ENCODE data around the gene MAP2K7.
"Not testable (repeated sequence)": the region's sequence is repeated elsewhere in the genome, so short reads cannot be mapped to it uniquely, and the experiment has no call there.

Gene MAP2K7

DNA sequence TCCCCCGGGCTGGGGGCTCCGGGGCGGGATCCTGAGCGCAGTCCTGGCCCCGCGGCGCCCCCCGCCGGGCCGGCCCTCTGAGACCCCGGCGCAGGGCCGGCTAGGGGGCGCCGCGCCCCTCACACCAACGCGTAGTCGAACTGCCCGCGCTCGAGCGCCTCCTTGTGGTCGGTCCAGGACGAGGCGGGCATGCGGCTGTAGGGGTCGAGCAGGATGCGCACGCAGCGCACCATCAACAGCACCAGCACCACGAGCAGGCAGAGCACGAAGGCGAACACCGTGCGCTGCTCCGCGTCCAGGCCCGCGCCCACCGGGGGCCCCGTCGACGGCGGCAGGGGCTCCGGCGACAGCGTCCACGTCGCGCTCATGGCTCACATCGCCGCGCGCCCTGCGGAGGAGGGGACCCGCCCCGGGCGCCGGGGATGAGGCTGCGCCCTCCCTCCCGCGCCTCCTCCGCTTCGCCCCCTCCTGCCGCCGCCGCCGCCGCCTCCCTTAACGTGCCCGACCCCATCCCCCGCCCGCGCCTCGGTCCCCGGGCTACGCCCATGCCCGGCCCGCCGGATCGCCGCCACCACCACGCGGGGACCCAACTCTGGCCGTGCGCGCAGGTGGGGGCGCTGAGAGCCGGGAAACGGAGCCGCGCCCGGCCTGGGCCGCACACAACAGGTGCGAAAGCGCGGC, 21.6 kb downstream of the MAP2K7 start:
- H3K9ac ChIP-seq (ENCODE audit: low read length) = no peak overlapping the region
- DNase-seq (ENCODE audit: low read depth) = peak; percentile 89
- H3K4me1 ChIP-seq (ENCODE audit: control insufficient read depth, insufficient read depth, low read length) = peaks cover 36% of the 10 kb centered on the region
- peaks cover 14% of the 10 kb centered on the region for H3K36me3 ChIP-seq (ENCODE audit: control insufficient read depth, insufficient read depth, low read length, severe bottlenecking)
- H3K9me3 ChIP-seq (ENCODE audit: control insufficient read depth, low read length) = no peaks in the 10 kb centered on the region
- H3K4me3 ChIP-seq (ENCODE audit: low read length) = peak overlapping the region; percentile 56
- no peaks in the 10 kb centered on the region for H3K27me3 ChIP-seq (replicated peaks; ENCODE audit: control insufficient read depth, insufficient read depth, low read length)

DNA sequence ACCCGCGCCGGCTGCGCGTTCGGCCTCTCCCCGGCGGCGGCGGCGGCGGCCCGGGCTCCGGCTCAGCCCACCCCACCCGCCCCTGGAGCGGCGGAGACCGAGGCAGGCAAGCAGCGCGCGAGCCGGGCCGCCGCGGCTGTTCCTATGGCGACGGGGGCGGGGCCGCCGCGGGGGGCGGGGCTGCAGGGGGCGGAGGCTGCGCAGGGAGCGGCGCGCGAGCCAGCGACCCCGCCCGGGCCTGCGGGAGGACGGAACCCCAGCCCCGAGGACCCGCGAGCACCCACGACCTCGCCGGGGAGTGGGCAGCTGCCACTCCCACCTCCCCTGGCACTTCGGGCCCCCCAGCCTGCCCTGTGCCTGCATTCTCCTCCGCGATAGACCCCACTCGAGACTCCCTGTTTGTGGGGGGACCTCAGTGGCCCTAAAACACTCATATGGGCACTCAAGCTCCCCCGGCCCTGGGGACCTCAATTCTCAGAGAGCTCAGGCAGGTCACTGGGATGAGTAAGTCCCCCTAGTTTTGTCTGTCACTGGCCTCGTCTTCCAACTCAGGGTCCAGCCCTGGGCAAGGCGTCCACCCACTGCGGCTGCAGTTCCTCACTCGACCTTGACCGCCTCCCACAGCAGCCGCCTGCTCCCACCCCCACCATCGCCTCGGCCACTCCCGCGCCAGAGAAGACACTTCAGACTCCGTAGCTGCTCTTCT, 22.5 kb downstream of the MAP2K7 start, which contains the start of gene CTXN1:
Gene CTXN1 (minus strand): TSS at position 115 of the 706 bp plus-strand sequence. CDS start 597 bp downstream, outside the sequence.
- Histone ChIP-seq H3K4me3 (ENCODE audit: low read length) (peak within 1 kb of the TSS; percentile 78), H3K9ac (ENCODE audit: low read length) (peak within 1 kb of the TSS; percentile 83), H3K4me1 (ENCODE audit: control insufficient read depth, insufficient read depth, low read length) (peaks cover 36% of the 10 kb centered on the region), H3K36me3 (ENCODE audit: control insufficient read depth, insufficient read depth, low read length, severe bottlenecking) (peaks cover 23% of the 10 kb centered on the region), H3K27me3 (replicated peaks; ENCODE audit: control insufficient read depth, insufficient read depth, low read length) (no peaks in the 10 kb centered on the region), H3K9me3 (ENCODE audit: control insufficient read depth, low read length) (no peaks in the 10 kb centered on the region)
- peak; percentile 81 for DNase-seq (ENCODE audit: low read depth)

- Histone ChIP-seq H3K36me3 (ENCODE audit: control insufficient read depth, insufficient read depth, low read length, severe bottlenecking) (peaks cover 31% of the 10 kb centered on the region), H3K9me3 (ENCODE audit: control insufficient read depth, low read length) (no peaks in the 10 kb centered on the region), H3K4me3 (ENCODE audit: low read length) (peak overlapping the region; percentile 78), H3K9ac (ENCODE audit: low read length) (peak overlapping the region; percentile 83), H3K27me3 (replicated peaks; ENCODE audit: control insufficient read depth, insufficient read depth, low read length) (no peaks in the 10 kb centered on the region), H3K4me1 (ENCODE audit: control insufficient read depth, insufficient read depth, low read length) (peaks cover 29% of the 10 kb centered on the region)
- no peak for DNase-seq (ENCODE audit: low read depth)
Measured at GRCh38 chr19:7926727-7927604, 23.3 kb downstream of the MAP2K7 start.

DNA sequence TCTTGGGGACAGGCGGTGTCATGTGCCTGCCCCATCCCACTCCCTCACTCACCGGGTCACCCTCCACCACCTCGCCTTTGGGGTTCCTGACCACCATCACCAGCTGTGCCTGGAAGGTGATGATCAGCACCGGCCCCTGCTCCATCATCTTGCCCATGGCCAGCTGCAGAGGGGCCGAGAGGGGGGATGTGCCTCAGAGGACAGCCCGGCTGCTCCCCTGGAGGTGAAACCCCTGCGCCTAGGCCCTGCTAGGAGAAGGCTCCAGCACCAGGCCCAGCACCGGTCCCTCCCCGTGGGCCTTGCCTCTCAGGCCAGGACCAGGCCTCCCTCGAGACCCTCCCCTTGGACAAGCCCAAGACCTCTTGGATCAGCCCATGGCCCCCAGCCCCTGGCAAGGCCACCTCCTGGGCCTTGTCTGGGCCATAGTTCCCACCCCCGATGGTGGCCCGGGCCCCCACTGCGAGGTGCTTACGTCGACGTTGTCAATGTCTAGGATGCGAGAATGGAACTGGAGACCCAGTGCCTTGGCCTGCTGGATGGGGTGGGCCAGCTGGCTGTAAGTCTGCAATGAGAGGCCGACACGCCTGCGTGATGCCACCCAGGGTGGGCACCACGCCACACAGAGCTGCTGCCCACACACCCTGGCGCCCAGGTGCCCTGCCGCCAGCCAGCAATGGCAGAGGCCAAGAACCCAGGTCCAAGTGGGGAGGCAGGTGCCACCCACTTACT, 24.1 kb downstream of the MAP2K7 start:
- H3K36me3 ChIP-seq (ENCODE audit: control insufficient read depth, insufficient read depth, low read length, severe bottlenecking) = peaks cover 32% of the 10 kb centered on the region

GRCh38 chr19:7928334-7928706, 24.6 kb downstream of the MAP2K7 start:
- DNase-seq (ENCODE audit: low read depth) = no peak
- peak overlapping the region; percentile 85 for H3K9ac ChIP-seq (ENCODE audit: low read length)
- H3K27me3 ChIP-seq (replicated peaks; ENCODE audit: control insufficient read depth, insufficient read depth, low read length) = no peaks in the 10 kb centered on the region
- peak overlapping the region; percentile 66 for H3K4me3 ChIP-seq (ENCODE audit: low read length)
- H3K4me1 ChIP-seq (ENCODE audit: control insufficient read depth, insufficient read depth, low read length) = peaks cover 26% of the 10 kb centered on the region
- no peaks in the 10 kb centered on the region for H3K9me3 ChIP-seq (ENCODE audit: control insufficient read depth, low read length)
- peaks cover 33% of the 10 kb centered on the region for H3K36me3 ChIP-seq (ENCODE audit: control insufficient read depth, insufficient read depth, low read length, severe bottlenecking)

More for the DNA sequence above, 24.1 kb downstream of the MAP2K7 start:
- no peak for DNase-seq (ENCODE audit: low read depth)
- H3K27me3 ChIP-seq (replicated peaks; ENCODE audit: control insufficient read depth, insufficient read depth, low read length) = no peaks in the 10 kb centered on the region
- H3K9me3 ChIP-seq (ENCODE audit: control insufficient read depth, low read length) = no peaks in the 10 kb centered on the region
- peak overlapping the region; percentile 85 for H3K9ac ChIP-seq (ENCODE audit: low read length)
- peaks cover 26% of the 10 kb centered on the region for H3K4me1 ChIP-seq (ENCODE audit: control insufficient read depth, insufficient read depth, low read length)
- H3K4me3 ChIP-seq (ENCODE audit: low read length) = peak overlapping the region; percentile 66

DNA sequence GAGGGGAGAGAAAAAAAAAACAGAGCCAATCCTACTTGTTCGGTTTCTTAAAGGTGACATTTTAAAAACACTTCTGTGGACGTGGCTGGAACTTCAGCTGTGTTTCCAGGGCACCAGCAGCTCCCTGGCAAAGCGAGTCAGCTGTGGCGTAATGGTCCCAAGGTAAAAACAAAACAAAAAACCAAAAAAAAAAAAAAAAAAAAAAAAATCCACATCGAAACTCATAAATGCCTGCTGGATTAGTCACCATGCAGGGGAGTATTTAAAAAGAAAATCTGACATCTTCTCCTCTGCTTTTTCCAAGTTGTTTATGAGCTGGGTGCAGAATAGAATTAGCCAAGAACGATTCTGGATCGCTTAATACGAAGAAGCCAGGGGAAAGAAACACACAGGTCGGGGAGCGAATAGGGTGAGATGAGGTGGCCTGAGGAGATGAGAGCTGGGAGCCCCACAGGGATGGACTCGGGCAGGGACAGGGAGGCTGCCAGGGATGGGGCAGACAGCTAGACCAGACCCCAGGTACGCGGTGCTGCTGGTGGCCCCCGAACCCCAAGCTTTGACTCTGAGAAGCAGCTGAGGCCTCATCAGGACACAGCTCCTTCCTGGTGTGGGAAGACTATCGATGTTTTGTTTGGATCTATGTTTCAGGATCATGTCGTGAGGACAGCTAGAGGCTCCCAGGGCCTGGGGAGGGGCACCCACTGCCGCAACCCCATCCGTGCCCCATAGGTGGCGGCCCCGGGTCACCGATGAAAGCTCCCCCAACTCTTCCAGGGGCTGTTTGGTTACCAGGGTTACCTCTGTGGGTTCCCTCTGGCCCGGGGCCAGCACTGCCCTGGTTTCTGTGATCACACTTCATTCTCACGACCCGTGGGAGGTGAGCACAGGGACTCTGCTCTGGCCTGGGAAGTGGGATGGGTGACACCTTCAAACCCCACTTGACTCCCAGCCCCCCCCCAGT, 25.3 kb downstream of the MAP2K7 start:
- no peaks in the 10 kb centered on the region for H3K27me3 ChIP-seq (replicated peaks; ENCODE audit: control insufficient read depth, insufficient read depth, low read length)
- peaks cover 26% of the 10 kb centered on the region for H3K4me1 ChIP-seq (ENCODE audit: control insufficient read depth, insufficient read depth, low read length)
- H3K9me3 ChIP-seq (ENCODE audit: control insufficient read depth, low read length) = no peaks in the 10 kb centered on the region
- H3K4me3 ChIP-seq (ENCODE audit: low read length) = peak overlapping the region; percentile 66
- peak overlapping the region; percentile 85 for H3K9ac ChIP-seq (ENCODE audit: low read length)
- peak; percentile 83 for DNase-seq (ENCODE audit: low read depth)
- peaks cover 39% of the 10 kb centered on the region for H3K36me3 ChIP-seq (ENCODE audit: control insufficient read depth, insufficient read depth, low read length, severe bottlenecking)

DNA sequence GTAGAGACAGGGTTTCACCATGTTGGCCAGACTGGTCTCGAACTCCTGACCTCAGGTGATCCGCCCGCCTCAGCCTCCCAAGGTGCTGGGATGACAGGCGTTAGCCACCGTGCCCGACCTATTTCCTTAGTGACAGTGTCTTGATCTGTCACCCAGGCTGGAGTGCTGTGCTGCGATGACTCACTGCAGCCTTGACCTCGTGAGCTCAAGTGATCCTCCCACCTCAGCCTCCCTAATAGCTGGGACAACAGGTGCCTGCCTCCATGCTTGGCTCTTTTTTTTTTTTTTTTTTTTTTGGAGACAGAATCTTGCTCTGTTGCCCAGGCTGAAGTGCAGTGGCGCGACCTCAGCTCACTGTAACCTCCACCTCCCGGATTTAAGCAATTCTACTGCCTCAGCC, 26.4 kb downstream of the MAP2K7 start:
- H3K9ac ChIP-seq (ENCODE audit: low read length); H3K9me3 ChIP-seq (ENCODE audit: control insufficient read depth, low read length); DNase-seq (ENCODE audit: low read depth); H3K4me3 ChIP-seq (ENCODE audit: low read length); H3K27me3 ChIP-seq (replicated peaks; ENCODE audit: control insufficient read depth, insufficient read depth, low read length): not testable (repeated sequence)
- Histone ChIP-seq H3K4me1 (ENCODE audit: control insufficient read depth, insufficient read depth, low read length) (peaks cover 26% of the 10 kb centered on the region), H3K36me3 (ENCODE audit: control insufficient read depth, insufficient read depth, low read length, severe bottlenecking) (peaks cover 49% of the 10 kb centered on the region)

DNA sequence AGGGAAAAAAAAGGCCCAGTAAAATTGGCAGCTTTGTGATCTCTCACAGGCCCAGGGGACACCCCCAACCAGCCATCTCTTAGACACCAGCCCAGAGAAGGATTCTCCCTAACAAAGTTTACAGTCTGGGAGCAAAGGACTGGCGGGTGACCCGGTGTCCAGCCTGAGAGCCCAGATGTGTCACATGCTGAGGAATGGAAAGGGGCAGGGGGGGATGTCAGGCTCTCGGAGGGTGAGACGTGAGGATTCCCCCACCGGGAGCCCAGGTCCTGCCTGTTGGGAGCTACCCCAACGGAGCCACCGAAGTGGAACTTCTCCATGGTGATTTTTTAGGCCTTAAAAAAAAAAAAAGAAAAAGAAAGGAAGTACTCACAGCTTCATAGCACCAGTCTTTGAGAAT, 27.1 kb downstream of the MAP2K7 start:
- H3K36me3 ChIP-seq (ENCODE audit: control insufficient read depth, insufficient read depth, low read length, severe bottlenecking) = peaks cover 54% of the 10 kb centered on the region
- no peak overlapping the region for H3K4me3 ChIP-seq (ENCODE audit: low read length)
- peaks cover 26% of the 10 kb centered on the region for H3K4me1 ChIP-seq (ENCODE audit: control insufficient read depth, insufficient read depth, low read length)
- no peak overlapping the region for H3K9ac ChIP-seq (ENCODE audit: low read length)
- no peaks in the 10 kb centered on the region for H3K27me3 ChIP-seq (replicated peaks; ENCODE audit: control insufficient read depth, insufficient read depth, low read length)
- H3K9me3 ChIP-seq (ENCODE audit: control insufficient read depth, low read length) = no peaks in the 10 kb centered on the region
- DNase-seq (ENCODE audit: low read depth) = no peak

- H3K9ac ChIP-seq (ENCODE audit: low read length) = no peak overlapping the region
- peaks cover 61% of the 10 kb centered on the region for H3K36me3 ChIP-seq (ENCODE audit: control insufficient read depth, insufficient read depth, low read length, severe bottlenecking)
Measured at GRCh38 chr19:7931221-7932061, 27.8 kb downstream of the MAP2K7 start.

More at GRCh38 chr19:7931221-7932061, 27.8 kb downstream of the MAP2K7 start:
- H3K27me3 ChIP-seq (replicated peaks; ENCODE audit: control insufficient read depth, insufficient read depth, low read length) = no peaks in the 10 kb centered on the region
- DNase-seq (ENCODE audit: low read depth) = no peak
- H3K9me3 ChIP-seq (ENCODE audit: control insufficient read depth, low read length) = no peaks in the 10 kb centered on the region
- no peak overlapping the region for H3K4me3 ChIP-seq (ENCODE audit: low read length)
- H3K4me1 ChIP-seq (ENCODE audit: control insufficient read depth, insufficient read depth, low read length) = peaks cover 23% of the 10 kb centered on the region

Measured in adipocyte (in vitro differentiated cells).